ENCODE data around the gene USP32.

GRCh38 chr17:60305141-60305540, 86.8 kb downstream of the USP32 start:
- TF ChIP-seq, protein P1, sequence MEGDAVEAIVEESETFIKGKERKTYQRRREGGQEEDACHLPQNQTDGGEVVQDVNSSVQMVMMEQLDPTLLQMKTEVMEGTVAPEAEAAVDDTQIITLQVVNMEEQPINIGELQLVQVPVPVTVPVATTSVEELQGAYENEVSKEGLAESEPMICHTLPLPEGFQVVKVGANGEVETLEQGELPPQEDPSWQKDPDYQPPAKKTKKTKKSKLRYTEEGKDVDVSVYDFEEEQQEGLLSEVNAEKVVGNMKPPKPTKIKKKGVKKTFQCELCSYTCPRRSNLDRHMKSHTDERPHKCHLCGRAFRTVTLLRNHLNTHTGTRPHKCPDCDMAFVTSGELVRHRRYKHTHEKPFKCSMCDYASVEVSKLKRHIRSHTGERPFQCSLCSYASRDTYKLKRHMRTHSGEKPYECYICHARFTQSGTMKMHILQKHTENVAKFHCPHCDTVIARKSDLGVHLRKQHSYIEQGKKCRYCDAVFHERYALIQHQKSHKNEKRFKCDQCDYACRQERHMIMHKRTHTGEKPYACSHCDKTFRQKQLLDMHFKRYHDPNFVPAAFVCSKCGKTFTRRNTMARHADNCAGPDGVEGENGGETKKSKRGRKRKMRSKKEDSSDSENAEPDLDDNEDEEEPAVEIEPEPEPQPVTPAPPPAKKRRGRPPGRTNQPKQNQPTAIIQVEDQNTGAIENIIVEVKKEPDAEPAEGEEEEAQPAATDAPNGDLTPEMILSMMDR (IDR thresholded peaks at IDR 0.05; ENCODE audit: extremely low read depth in 1 of 2, insufficient read depth in 1 of 2, low read depth in 1 of 2, low read length in 2 of 2) = no peak
- TF ChIP-seq POLR2A (IDR thresholded peaks at IDR 0.05; ENCODE audit: low read depth, low read length) (no peak), MAX (IDR thresholded peaks at IDR 0.05; ENCODE audit: insufficient read depth, insufficient read length) (no peak), EZH2 (IDR thresholded peaks at IDR 0.05; ENCODE audit: borderline replicate concordance, low read depth, low read length, severe bottlenecking) (no peak)

Measured in endothelial cell of umbilical vein (primary cell).